ENCODE results near the gene COL25A1.

The COL25A1 gene

DNA sequence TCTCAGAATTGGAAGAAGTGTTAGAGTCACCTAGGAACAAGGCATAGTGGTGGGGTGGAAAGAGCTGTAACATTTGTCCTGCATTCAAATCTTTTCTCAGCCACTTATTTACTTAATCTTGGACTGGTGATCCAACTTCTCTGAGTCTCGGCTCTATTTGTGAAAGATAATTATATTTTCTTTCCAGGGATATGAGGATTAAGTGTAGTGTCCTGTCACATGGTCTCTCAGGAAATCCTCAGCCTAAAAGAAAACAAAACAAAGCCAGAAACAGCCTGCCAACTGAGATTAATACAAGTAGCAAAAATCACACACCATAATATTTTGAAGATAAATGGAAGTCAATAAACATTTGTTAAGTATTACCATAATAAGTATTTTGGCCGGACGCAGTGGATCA lies 506.3 kb downstream of the COL25A1 start:
- H2AFZ ChIP-seq, result no peak overlapping the region
- no peaks in the 10 kb centered on the region for H3K36me3 ChIP-seq (ENCODE audit: control insufficient read depth, insufficient read depth, low read length)
- H3K4me3 ChIP-seq (ENCODE audit: low read depth, low read length), result no peak overlapping the region
- no peaks in the 10 kb centered on the region for H3K27me3 ChIP-seq (ENCODE audit: control insufficient read depth, insufficient read depth, low read length)
- H3K79me2 ChIP-seq, result no peaks in the 10 kb centered on the region
- H3K4me1 ChIP-seq, result no peaks in the 10 kb centered on the region
- H3K9me3 ChIP-seq (ENCODE audit: control insufficient read depth, low read length), result no peaks in the 10 kb centered on the region
- TF ChIP-seq, protein P1, sequence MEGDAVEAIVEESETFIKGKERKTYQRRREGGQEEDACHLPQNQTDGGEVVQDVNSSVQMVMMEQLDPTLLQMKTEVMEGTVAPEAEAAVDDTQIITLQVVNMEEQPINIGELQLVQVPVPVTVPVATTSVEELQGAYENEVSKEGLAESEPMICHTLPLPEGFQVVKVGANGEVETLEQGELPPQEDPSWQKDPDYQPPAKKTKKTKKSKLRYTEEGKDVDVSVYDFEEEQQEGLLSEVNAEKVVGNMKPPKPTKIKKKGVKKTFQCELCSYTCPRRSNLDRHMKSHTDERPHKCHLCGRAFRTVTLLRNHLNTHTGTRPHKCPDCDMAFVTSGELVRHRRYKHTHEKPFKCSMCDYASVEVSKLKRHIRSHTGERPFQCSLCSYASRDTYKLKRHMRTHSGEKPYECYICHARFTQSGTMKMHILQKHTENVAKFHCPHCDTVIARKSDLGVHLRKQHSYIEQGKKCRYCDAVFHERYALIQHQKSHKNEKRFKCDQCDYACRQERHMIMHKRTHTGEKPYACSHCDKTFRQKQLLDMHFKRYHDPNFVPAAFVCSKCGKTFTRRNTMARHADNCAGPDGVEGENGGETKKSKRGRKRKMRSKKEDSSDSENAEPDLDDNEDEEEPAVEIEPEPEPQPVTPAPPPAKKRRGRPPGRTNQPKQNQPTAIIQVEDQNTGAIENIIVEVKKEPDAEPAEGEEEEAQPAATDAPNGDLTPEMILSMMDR (IDR thresholded peaks at IDR 0.05), result no peak
- no peak overlapping the region for H3K4me2 ChIP-seq (ENCODE audit: low read length)
- H3K9ac ChIP-seq, result no peak overlapping the region
- no peak overlapping the region for H3K27ac ChIP-seq

DNA sequence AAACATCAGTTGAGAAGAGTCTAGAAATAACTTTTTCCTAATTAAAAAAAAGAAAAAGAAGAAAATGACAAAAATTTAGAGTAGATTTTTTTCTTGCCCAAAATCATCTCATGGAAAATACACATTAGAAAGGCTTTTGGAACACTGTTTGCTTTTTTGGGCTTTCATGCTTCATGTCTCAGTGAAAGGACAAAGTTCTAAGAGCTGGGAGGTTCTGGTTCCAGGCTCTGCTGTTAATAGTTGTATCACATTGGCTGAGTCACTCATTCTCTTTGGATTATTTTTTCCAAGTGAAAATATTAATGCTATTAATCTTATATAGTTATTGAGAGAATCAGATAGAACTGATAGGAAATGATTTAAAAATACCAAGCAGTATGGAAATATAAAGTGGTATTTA lies 506.7 kb downstream of the COL25A1 start:
- Histone ChIP-seq H3K36me3 (ENCODE audit: control insufficient read depth, insufficient read depth, low read length) (no peaks in the 10 kb centered on the region), H3K4me3 (ENCODE audit: low read depth, low read length) (no peak overlapping the region), H3K9ac (no peak overlapping the region), H3K4me1 (no peaks in the 10 kb centered on the region), H3K79me2 (no peaks in the 10 kb centered on the region), H3K27me3 (ENCODE audit: control insufficient read depth, insufficient read depth, low read length) (no peaks in the 10 kb centered on the region), H2AFZ (no peak overlapping the region), H3K4me2 (ENCODE audit: low read length) (no peak overlapping the region), H3K9me3 (ENCODE audit: control insufficient read depth, low read length) (no peaks in the 10 kb centered on the region), H3K27ac (no peak overlapping the region)
- TF ChIP-seq, protein P1 (IDR thresholded peaks at IDR 0.05), result no peak

DNA sequence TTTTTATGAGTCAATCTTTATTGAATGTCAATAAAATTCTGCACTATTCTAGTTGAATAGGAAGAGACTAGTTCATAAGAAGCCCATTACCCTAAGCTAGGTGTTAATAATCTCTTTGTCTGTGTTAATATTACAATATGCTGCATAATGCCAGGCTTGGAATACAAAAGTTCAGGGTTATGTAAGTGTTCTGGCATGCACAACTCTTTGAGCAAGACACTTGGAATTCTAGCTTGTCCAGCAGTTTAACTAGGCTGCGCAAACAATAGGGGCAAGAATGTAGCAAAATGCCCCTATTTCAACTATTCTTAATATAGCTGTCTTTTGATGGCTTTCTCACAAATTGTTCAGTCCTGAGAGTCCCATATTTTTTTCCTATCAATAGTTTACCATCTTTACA lies 508.3 kb downstream of the COL25A1 start:
- TF ChIP-seq, protein P1 (IDR thresholded peaks at IDR 0.05), result no peak
- H3K27me3 ChIP-seq (ENCODE audit: control insufficient read depth, insufficient read depth, low read length), result no peaks in the 10 kb centered on the region
- no peaks in the 10 kb centered on the region for H3K9me3 ChIP-seq (ENCODE audit: control insufficient read depth, low read length)
- no peak overlapping the region for H3K27ac ChIP-seq
- no peak overlapping the region for H2AFZ ChIP-seq
- no peaks in the 10 kb centered on the region for H3K4me1 ChIP-seq
- H3K4me3 ChIP-seq (ENCODE audit: low read depth, low read length), result no peak overlapping the region
- no peak overlapping the region for H3K9ac ChIP-seq
- no peaks in the 10 kb centered on the region for H3K79me2 ChIP-seq
- no peaks in the 10 kb centered on the region for H3K36me3 ChIP-seq (ENCODE audit: control insufficient read depth, insufficient read depth, low read length)
- no peak overlapping the region for H3K4me2 ChIP-seq (ENCODE audit: low read length)

DNA sequence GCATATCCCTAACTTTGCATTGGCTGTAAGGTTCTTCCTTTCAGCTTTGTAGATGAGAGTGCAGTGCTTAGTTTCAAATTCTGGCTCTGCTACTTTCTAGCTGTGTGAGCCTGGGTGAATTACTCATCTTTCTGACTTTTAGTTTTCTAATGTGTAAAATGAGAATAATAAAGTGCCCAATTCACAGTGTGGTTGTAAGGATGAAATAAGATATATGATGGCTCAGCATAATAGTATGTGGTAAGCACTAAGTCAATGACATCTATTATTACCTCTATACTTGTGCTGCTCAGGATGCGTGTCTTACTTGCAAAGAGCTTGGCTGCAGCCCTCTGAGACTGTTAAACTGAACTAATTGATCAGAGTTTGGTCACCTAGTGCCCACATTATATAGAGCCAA lies 509.0 kb downstream of the COL25A1 start:
- TF ChIP-seq, protein P1 (IDR thresholded peaks at IDR 0.05), result no peak
- H3K9me3 ChIP-seq (ENCODE audit: control insufficient read depth, low read length), result no peaks in the 10 kb centered on the region
- H3K4me2 ChIP-seq (ENCODE audit: low read length), result no peak overlapping the region
- H3K27ac ChIP-seq, result no peak overlapping the region
- no peaks in the 10 kb centered on the region for H3K27me3 ChIP-seq (ENCODE audit: control insufficient read depth, insufficient read depth, low read length)
- no peaks in the 10 kb centered on the region for H3K36me3 ChIP-seq (ENCODE audit: control insufficient read depth, insufficient read depth, low read length)
- no peaks in the 10 kb centered on the region for H3K79me2 ChIP-seq
- no peak overlapping the region for H2AFZ ChIP-seq
- no peaks in the 10 kb centered on the region for H3K4me1 ChIP-seq
- no peak overlapping the region for H3K9ac ChIP-seq
- no peak overlapping the region for H3K4me3 ChIP-seq (ENCODE audit: low read depth, low read length)

DNA sequence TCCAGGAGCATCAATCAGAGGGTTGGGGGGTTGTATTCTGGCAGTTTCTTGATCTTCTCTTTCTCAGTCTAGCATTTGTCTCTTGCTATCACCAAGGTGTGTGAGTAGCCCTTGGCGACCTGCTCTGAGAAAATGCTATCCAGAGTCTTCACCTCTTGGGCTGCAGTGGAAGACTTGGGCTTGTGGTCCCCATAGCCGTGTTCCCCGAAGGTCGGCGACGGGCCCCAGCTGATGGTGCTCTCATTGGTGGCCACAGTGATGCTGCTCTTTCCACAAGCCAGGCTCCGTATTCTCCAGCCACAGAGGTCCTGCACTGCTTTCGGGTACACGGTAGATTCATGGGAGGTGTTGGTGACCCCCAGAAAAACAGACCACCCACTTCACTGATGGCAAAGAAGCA lies 513.7 kb downstream of the COL25A1 start:
- Histone ChIP-seq H2AFZ (no peak overlapping the region), H3K36me3 (ENCODE audit: control insufficient read depth, insufficient read depth, low read length) (no peaks in the 10 kb centered on the region), H3K4me1 (no peaks in the 10 kb centered on the region), H3K79me2 (no peaks in the 10 kb centered on the region), H3K4me2 (ENCODE audit: low read length) (no peak overlapping the region), H3K9ac (no peak overlapping the region), H3K4me3 (ENCODE audit: low read depth, low read length) (no peak overlapping the region), H3K9me3 (ENCODE audit: control insufficient read depth, low read length) (no peaks in the 10 kb centered on the region), H3K27me3 (ENCODE audit: control insufficient read depth, insufficient read depth, low read length) (no peaks in the 10 kb centered on the region), H3K27ac (no peak overlapping the region)
- TF ChIP-seq, protein P1 (IDR thresholded peaks at IDR 0.05), result no peak

All from parathyroid adenoma (tissue), 2 donors.